ENCODE data around the gene GNAZ.
A peak's percentile ranks its signal among the peaks of the same experiment; 100 is the strongest.

GNAZ gene

GRCh38 chr22:23125512-23126103 lies 55.3 kb downstream of the GNAZ start:
- peaks cover 2% of the 10 kb centered on the region for H3K79me1 ChIP-seq (ENCODE audit: low read depth, low read length)
- H3K4ac ChIP-seq (ENCODE audit: low read length): no peak overlapping the region
- no peak overlapping the region for H3K4me2 ChIP-seq (ENCODE audit: insufficient read depth, low read length, poor library complexity, severe bottlenecking)
- no peak overlapping the region for H3K9ac ChIP-seq (ENCODE audit: low read depth, low read length, poor library complexity)
- H2AFZ ChIP-seq (ENCODE audit: low read length): no peak overlapping the region
- H2BK120ac ChIP-seq (ENCODE audit: low read depth, low read length): no peak overlapping the region
- H2BK12ac ChIP-seq (ENCODE audit: low read length): no peak overlapping the region
- peaks cover 3% of the 10 kb centered on the region in 2 donors for H3K4me1 ChIP-seq (ENCODE audit: control insufficient read depth in 2 of 2, insufficient read depth in 1 of 2, low read depth in 1 of 2, low read length in 2 of 2)
- WGBS, 2 donors (ENCODE audit: extremely low coverage in 2 of 2, insufficient read length in 2 of 2, insufficient replicate concordance in 1 of 2): no CpG with 5 or more reads among the region's 18 CpGs
- no peak for DNase-seq (ENCODE audit: low spot score)
- H4K91ac ChIP-seq (ENCODE audit: low read depth, low read length, poor library complexity): no peak overlapping the region
- no peak overlapping the region for H3K18ac ChIP-seq (ENCODE audit: low read length)
- H3K4me3 ChIP-seq (ENCODE audit: low read length in 2 of 2): no peak overlapping the region
- H3K14ac ChIP-seq (ENCODE audit: low read length): no peak overlapping the region
- H3K27ac ChIP-seq (replicated peaks; ENCODE audit: low read length): no peak overlapping the region
- H2AK5ac ChIP-seq (ENCODE audit: low read depth, low read length): no peak overlapping the region
- H3K23ac ChIP-seq (ENCODE audit: low read depth, low read length, poor library complexity): peak overlapping the region; percentile 81
- H2BK5ac ChIP-seq (ENCODE audit: low read length): no peak overlapping the region
- peaks cover 4 to 14% of the 10 kb centered on the region in 2 donors for H3K36me3 ChIP-seq (replicated peaks in 1 of 2; ENCODE audit: control insufficient read depth in 2 of 2, insufficient read depth in 2 of 2, low read length in 2 of 2)
- H4K8ac ChIP-seq (ENCODE audit: low read depth, low read length): no peak overlapping the region
- H2BK15ac ChIP-seq (ENCODE audit: low read length): no peak overlapping the region
- H3K27me3 ChIP-seq (ENCODE audit: control insufficient read depth in 3 of 3, insufficient read depth in 3 of 3, low read depth in 1 of 3, low read length in 3 of 3): no peaks in the 10 kb centered on the region
- H3K9me3 ChIP-seq (replicated peaks in 1 of 2; ENCODE audit: control insufficient read depth in 2 of 2, insufficient read depth in 1 of 2, low read depth in 1 of 2, low read length in 2 of 2): no peaks in the 10 kb centered on the region

- DNase-seq (ENCODE audit: low spot score): no peak
- Histone ChIP-seq H2BK12ac (ENCODE audit: low read length) (no peak overlapping the region), H2BK120ac (ENCODE audit: low read depth, low read length) (peak overlapping the region; percentile 10), H2BK5ac (ENCODE audit: low read length) (no peak overlapping the region), H2AK5ac (ENCODE audit: low read depth, low read length) (no peak overlapping the region), H4K8ac (ENCODE audit: low read depth, low read length) (peak overlapping the region; percentile 73), H3K4me3 (ENCODE audit: low read length in 2 of 2) (no peak overlapping the region), H4K91ac (ENCODE audit: low read depth, low read length, poor library complexity) (no peak overlapping the region), H3K9me3 (replicated peaks in 1 of 2; ENCODE audit: control insufficient read depth in 2 of 2, insufficient read depth in 1 of 2, low read depth in 1 of 2, low read length in 2 of 2) (no peaks in the 10 kb centered on the region), H3K18ac (ENCODE audit: low read length) (peak overlapping the region; percentile 9), H2AFZ (ENCODE audit: low read length) (no peak overlapping the region), H3K27ac (replicated peaks; ENCODE audit: low read length) (no peak overlapping the region), H3K36me3 (replicated peaks in 1 of 2; ENCODE audit: control insufficient read depth in 2 of 2, insufficient read depth in 2 of 2, low read length in 2 of 2) (peaks cover 4 to 14% of the 10 kb centered on the region in 2 donors), H3K79me1 (ENCODE audit: low read depth, low read length) (peaks cover 2% of the 10 kb centered on the region), H3K4ac (ENCODE audit: low read length) (no peak overlapping the region), H3K9ac (ENCODE audit: low read depth, low read length, poor library complexity) (peak overlapping the region; percentile 2), H3K14ac (ENCODE audit: low read length) (peak overlapping the region; percentile 78), H3K23ac (ENCODE audit: low read depth, low read length, poor library complexity) (peak overlapping the region; percentile 90), H2BK15ac (ENCODE audit: low read length) (no peak overlapping the region), H3K4me2 (ENCODE audit: insufficient read depth, low read length, poor library complexity, severe bottlenecking) (no peak overlapping the region), H3K27me3 (ENCODE audit: control insufficient read depth in 3 of 3, insufficient read depth in 3 of 3, low read depth in 1 of 3, low read length in 3 of 3) (no peaks in the 10 kb centered on the region), H3K4me1 (ENCODE audit: control insufficient read depth in 2 of 2, insufficient read depth in 1 of 2, low read depth in 1 of 2, low read length in 2 of 2) (peaks cover 3% of the 10 kb centered on the region in 2 donors)
- WGBS, 2 donors (ENCODE audit: extremely low coverage in 2 of 2, insufficient read length in 2 of 2, insufficient replicate concordance in 1 of 2): no CpG with 5 or more reads among the region's 14 CpGs
These were observed 56.1 kb downstream of the GNAZ start for GRCh38 chr22:23126165-23127054.

- H3K27ac ChIP-seq (replicated peaks; ENCODE audit: low read length): no peak overlapping the region
- H3K4me2 ChIP-seq (ENCODE audit: insufficient read depth, low read length, poor library complexity, severe bottlenecking): no peak overlapping the region
- no peak overlapping the region for H3K4me3 ChIP-seq (ENCODE audit: low read length in 2 of 2)
- H3K27me3 ChIP-seq (ENCODE audit: control insufficient read depth in 3 of 3, insufficient read depth in 3 of 3, low read depth in 1 of 3, low read length in 3 of 3): no peaks in the 10 kb centered on the region
- H4K8ac ChIP-seq (ENCODE audit: low read depth, low read length): no peak overlapping the region
- peaks cover 3% of the 10 kb centered on the region in 2 donors for H3K4me1 ChIP-seq (ENCODE audit: control insufficient read depth in 2 of 2, insufficient read depth in 1 of 2, low read depth in 1 of 2, low read length in 2 of 2)
- no peak overlapping the region for H3K9ac ChIP-seq (ENCODE audit: low read depth, low read length, poor library complexity)
- H2BK120ac ChIP-seq (ENCODE audit: low read depth, low read length): peak overlapping the region; percentile 10
- H3K4ac ChIP-seq (ENCODE audit: low read length): no peak overlapping the region
- no peak overlapping the region for H2AFZ ChIP-seq (ENCODE audit: low read length)
- WGBS, 2 donors (ENCODE audit: extremely low coverage in 2 of 2, insufficient read length in 2 of 2, insufficient replicate concordance in 1 of 2): no CpG with 5 or more reads among the region's 7 CpGs
- H3K79me1 ChIP-seq (ENCODE audit: low read depth, low read length): peaks cover 2% of the 10 kb centered on the region
- H2BK5ac ChIP-seq (ENCODE audit: low read length): no peak overlapping the region
- no peak overlapping the region for H2BK12ac ChIP-seq (ENCODE audit: low read length)
- H3K18ac ChIP-seq (ENCODE audit: low read length): peak overlapping the region; percentile 59
- DNase-seq (ENCODE audit: low spot score): no peak
- no peaks in the 10 kb centered on the region for H3K9me3 ChIP-seq (replicated peaks in 1 of 2; ENCODE audit: control insufficient read depth in 2 of 2, insufficient read depth in 1 of 2, low read depth in 1 of 2, low read length in 2 of 2)
- peak overlapping the region; percentile 90 for H3K23ac ChIP-seq (ENCODE audit: low read depth, low read length, poor library complexity)
- no peak overlapping the region for H4K91ac ChIP-seq (ENCODE audit: low read depth, low read length, poor library complexity)
- peak overlapping the region; percentile 40 for H2AK5ac ChIP-seq (ENCODE audit: low read depth, low read length)
- peak overlapping the region; percentile 6 for H2BK15ac ChIP-seq (ENCODE audit: low read length)
- H3K36me3 ChIP-seq (replicated peaks in 1 of 2; ENCODE audit: control insufficient read depth in 2 of 2, insufficient read depth in 2 of 2, low read length in 2 of 2): peaks cover 4 to 14% of the 10 kb centered on the region in 2 donors
- peak overlapping the region; percentile 78 for H3K14ac ChIP-seq (ENCODE audit: low read length)
These were observed 56.9 kb downstream of the GNAZ start for GRCh38 chr22:23127055-23127756.

- Histone ChIP-seq H2AFZ (ENCODE audit: low read length) (no peak overlapping the region), H2BK120ac (ENCODE audit: low read depth, low read length) (no peak overlapping the region), H2BK5ac (ENCODE audit: low read length) (no peak overlapping the region), H3K9ac (ENCODE audit: low read depth, low read length, poor library complexity) (peak overlapping the region; percentile 39), H3K14ac (ENCODE audit: low read length) (peak overlapping the region; percentile 95), H2AK5ac (ENCODE audit: low read depth, low read length) (no peak overlapping the region), H4K8ac (ENCODE audit: low read depth, low read length) (no peak overlapping the region), H3K4me1 (ENCODE audit: control insufficient read depth in 2 of 2, insufficient read depth in 1 of 2, low read depth in 1 of 2, low read length in 2 of 2) (peaks cover 3% of the 10 kb centered on the region in 2 donors), H2BK12ac (ENCODE audit: low read length) (no peak overlapping the region), H4K91ac (ENCODE audit: low read depth, low read length, poor library complexity) (no peak overlapping the region), H3K36me3 (replicated peaks in 1 of 2; ENCODE audit: control insufficient read depth in 2 of 2, insufficient read depth in 2 of 2, low read length in 2 of 2) (peaks cover 4 to 14% of the 10 kb centered on the region in 2 donors), H3K23ac (ENCODE audit: low read depth, low read length, poor library complexity) (peak overlapping the region; percentile 9), H3K4ac (ENCODE audit: low read length) (no peak overlapping the region), H3K4me3 (ENCODE audit: low read length in 2 of 2) (no peak overlapping the region), H3K27me3 (ENCODE audit: control insufficient read depth in 3 of 3, insufficient read depth in 3 of 3, low read depth in 1 of 3, low read length in 3 of 3) (no peaks in the 10 kb centered on the region), H2BK15ac (ENCODE audit: low read length) (peak overlapping the region; percentile 15), H3K4me2 (ENCODE audit: insufficient read depth, low read length, poor library complexity, severe bottlenecking) (no peak overlapping the region), H3K79me1 (ENCODE audit: low read depth, low read length) (peaks cover 2% of the 10 kb centered on the region), H3K27ac (replicated peaks; ENCODE audit: low read length) (no peak overlapping the region), H3K9me3 (replicated peaks in 1 of 2; ENCODE audit: control insufficient read depth in 2 of 2, insufficient read depth in 1 of 2, low read depth in 1 of 2, low read length in 2 of 2) (no peaks in the 10 kb centered on the region), H3K18ac (ENCODE audit: low read length) (peak overlapping the region; percentile 27)
- no CpG with 5 or more reads among the region's 9 CpGs for WGBS, 2 donors (ENCODE audit: extremely low coverage in 2 of 2, insufficient read length in 2 of 2, insufficient replicate concordance in 1 of 2)
- DNase-seq (ENCODE audit: low spot score): no peak
These were observed 57.5 kb downstream of the GNAZ start for GRCh38 chr22:23127788-23128187.

All from neuronal stem cell (in vitro differentiated cells).